CD14-positive monocyte (primary cell): Measurements from ENCODE around the gene FOXB2. TPM values are rescaled to one million over a fixed set of nuclear protein-coding genes. Genes with fewer than 3 reads are reported as not detected.
"Not testable (repeated sequence)": the region's sequence is repeated elsewhere in the genome, so short reads cannot be mapped to it uniquely, and the experiment has no call there.

ENCODE experiments used
- DNase-seq, 3 donors: peaks; one replicate each; pipeline ENCODE4 v3.0.0-alpha.2; 2011 to 2022
- H2AFZ ChIP-seq: 2 replicates; pipeline ENCODE4 v1.6.0; 2012; ENCODE audit warnings: mild to moderate bottlenecking, low read depth, low read length, inconsistent platforms; ENCODE audit not compliant: insufficient read depth, poor library complexity, severe bottlenecking
- H3K27ac ChIP-seq, 2 donors: 1 replicate in 1 of 2; 2 replicates in 1 of 2; pipeline ENCODE4 v1.5.1; 2012 to 2013; ENCODE audit warnings: low read length in 2 of 2, control low read depth in 1 of 2, inconsistent platforms in 1 of 2, low read depth in 1 of 2, mild to moderate bottlenecking in 1 of 2
- H3K27me3 ChIP-seq, 2 donors: one replicate each; pipeline versions ENCODE4 v1.6.0 to v1.6.1; 2011 to 2013; ENCODE audit warnings: low read length in 2 of 2; ENCODE audit not compliant: control insufficient read depth in 2 of 2, insufficient read depth in 2 of 2
- H3K36me3 ChIP-seq, 2 donors: replicated peaks in 1 of 2; 1 replicate in 1 of 2; 2 replicates in 1 of 2; pipeline versions ENCODE4 v1.5.1 to v1.6.1; 2012 to 2013; ENCODE audit warnings: low read length in 2 of 2, control low read depth in 1 of 2, inconsistent platforms in 1 of 2, mild to moderate bottlenecking in 1 of 2; ENCODE audit not compliant: insufficient read depth in 2 of 2, control insufficient read depth in 1 of 2
- H3K4me1 ChIP-seq, 2 donors: 1 replicate in 1 of 2; 2 replicates in 1 of 2; pipeline versions ENCODE4 v1.5.1 to v1.6.1; 2012 to 2013; ENCODE audit warnings: low read length in 2 of 2, control low read depth in 1 of 2, inconsistent platforms in 1 of 2, mild to moderate bottlenecking in 1 of 2, moderate library complexity in 1 of 2; ENCODE audit not compliant: insufficient read depth in 2 of 2, control insufficient read depth in 1 of 2
- H3K4me2 ChIP-seq: replicated peaks from 2 replicates; pipeline ENCODE3; 2012; ENCODE audit warnings: low read length, moderate library complexity, mild to moderate bottlenecking; ENCODE audit not compliant: poor library complexity, severe bottlenecking; ENCODE audit errors: extremely low read depth
- H3K4me3 ChIP-seq, 3 experiments: fragments of 200-600 bp in 1 of 3; sonication (generic) in 1 of 3; replicated peaks in 1 of 3; 1 replicate in 2 of 3; 2 replicates in 1 of 3; pipeline ENCODE4 v1.5.1; 2011 to 2013; ENCODE audit warnings: low read length in 3 of 3, mild to moderate bottlenecking in 3 of 3, control low read depth in 2 of 3, low read depth in 2 of 3, inconsistent platforms in 1 of 3, moderate library complexity in 1 of 3
- H3K79me2 ChIP-seq: 2 replicates; pipeline ENCODE4 v1.6.0; 2012; ENCODE audit warnings: mild to moderate bottlenecking, control low read depth, inconsistent platforms, low read length, moderate library complexity; ENCODE audit not compliant: insufficient read depth
- H3K9ac ChIP-seq: 2 replicates; pipeline ENCODE4 v1.6.0; 2017; ENCODE audit warnings: low read length, mild to moderate bottlenecking; ENCODE audit not compliant: insufficient read depth, poor library complexity, severe bottlenecking
- H3K9me3 ChIP-seq, 2 donors: replicated peaks in 1 of 2; 1 replicate in 1 of 2; 2 replicates in 1 of 2; pipeline versions ENCODE4 v1.5.1 to v1.6.1; 2012 to 2013; ENCODE audit warnings: low read length in 2 of 2, control low read depth in 1 of 2; ENCODE audit not compliant: control insufficient read depth in 1 of 2, insufficient read depth in 1 of 2
- H4K20me1 ChIP-seq: 2 replicates; pipeline ENCODE4 v1.6.0; 2012; ENCODE audit warnings: mild to moderate bottlenecking, low read length, control low read depth, moderate library complexity; ENCODE audit not compliant: insufficient read depth
- H3K27ac Mint-ChIP-seq, 7 donors: one replicate each; pipeline ENCODE4 v1.8.0; 2020; ENCODE audit warnings: mild to moderate bottlenecking in 7 of 7, mixed read lengths in 7 of 7, moderate library complexity in 6 of 7, inconsistent platforms in 2 of 7
- H3K27me3 Mint-ChIP-seq, 3 donors: one replicate each; pipeline ENCODE4 v1.8.0; 2021 to 2022; ENCODE audit warnings: low read depth in 3 of 3, mild to moderate bottlenecking in 3 of 3, mixed read lengths in 3 of 3, moderate library complexity in 3 of 3, inconsistent platforms in 1 of 3
- H3K36me3 Mint-ChIP-seq, 2 donors: one replicate each; pipeline ENCODE4 v1.8.0; 2020; ENCODE audit warnings: mixed read lengths in 2 of 2, inconsistent platforms in 1 of 2, mild to moderate bottlenecking in 1 of 2
- H3K4me1 Mint-ChIP-seq: one replicate; pipeline ENCODE4 v1.8.0; 2020; ENCODE audit warnings: mild to moderate bottlenecking, mixed read lengths
- H3K4me3 Mint-ChIP-seq, 2 donors: one replicate each; pipeline ENCODE4 v1.8.0; 2020; ENCODE audit warnings: mild to moderate bottlenecking in 2 of 2, mixed read lengths in 2 of 2, moderate library complexity in 1 of 2
- H3K9me3 Mint-ChIP-seq, 7 donors: one replicate each; pipeline ENCODE4 v1.8.0; 2020 to 2022; ENCODE audit warnings: mixed read lengths in 7 of 7, mild to moderate bottlenecking in 6 of 7, moderate library complexity in 6 of 7, inconsistent platforms in 2 of 7
- CTCF ChIP-seq: fragments of 200-600 bp; IDR thresholded peaks from one replicate; pipeline ENCODE4 v1.8.0; 2022; ENCODE audit warnings: antibody characterized with exemption, mild to moderate bottlenecking
- WGBS: methylation state at CpG from one replicate; pipeline ENCODE4 v1.1.5; 2013; ENCODE audit warnings: missing lambda C conversion rate; ENCODE audit not compliant: insufficient coverage; 5-methylcytosine and 5-hydroxymethylcytosine counted together
- intact Hi-C, 2 donors: fragments of 100-400 bp; cut with micrococcal nuclease; formaldehyde crosslinking; loops; one replicate each; pipeline versions ENCODE4 v1.15.0 to v1.15.1; 2023
- polyA minus RNA-seq: library from RNA; depleted of rRNA, polyadenylated mRNA; stranded (reverse); fragments of >200 nt; gene quantifications from 2 replicates; pipeline ENCODE4 v1.2.3, GENCODE V29; 2012
- polyA plus RNA-seq, 3 donors: library from polyadenylated mRNA; depleted of rRNA in 1 of 3; unstranded in 2 of 3; stranded (reverse) in 1 of 3; fragments of 300-500 nt in 2 of 3; fragments of >200 nt in 1 of 3; fragmentation: Illumina TruSeq in 2 of 3; gene quantifications; 1 replicate in 2 of 3; 2 replicates in 1 of 3; pipeline ENCODE4 v1.2.3, GENCODE V29; 2012 to 2021
- total RNA-seq, 12 experiments: library from RNA in 1 of 12; stranded (reverse) in 1 of 12; fragments of 120-200 nt in 1 of 12; gene quantifications; one replicate each; pipeline ENCODE4 v1.2.4 and lab custom pipeline; 2013 to 2026; ENCODE audit warnings: mixed read lengths in 6 of 12, inconsistent platforms in 1 of 12

The FOXB2 gene
- total RNA-seq (2013) = not detected
- polyA plus RNA-seq (not detected), polyA minus RNA-seq (not detected in 2 replicates), total RNA-seq (lab: John Stamatoyannopoulos, UW) (0 to 0.12 (median 0) reads per million in 11 experiments)

- Mint-ChIP-seq H3K9me3 (peaks cover 0 to 40% (median 9%) of the 10 kb centered on the region in 7 donors), H3K27me3 (peaks cover 94 to 100% (median 99%) of the 10 kb centered on the region in 3 donors), H3K4me3 (peak within 1 kb of the TSS in 1 of 2 donors; percentile 86), H3K4me1 (peaks cover 38% of the 10 kb centered on the region), H3K27ac (peak within 1 kb of the TSS in 1 of 7 donors; percentile 54), H3K36me3 (peaks cover 0 to 9% of the 10 kb centered on the region in 2 donors)
- 6% methylated on average over 51 of the region's 51 CpGs for WGBS
- Histone ChIP-seq H3K4me3 (peak within 1 kb of the TSS in 1 of 3 experiments; percentile 11), H3K4me1 (peaks cover 4 to 7% of the 10 kb centered on the region in 2 donors), H4K20me1 (no peaks in the 10 kb centered on the region), H3K9me3 (peaks cover 2 to 71% of the 10 kb centered on the region in 2 donors), H3K4me2 (peak within 1 kb of the TSS; percentile 11), H3K27me3 (peaks cover 82 to 95% of the 10 kb centered on the region in 2 donors), H3K27ac (no peak within 1 kb of the TSS), H3K9ac (no peak within 1 kb of the TSS), H3K36me3 (no peaks in the 10 kb centered on the region), H3K79me2 (no peaks in the 10 kb centered on the region), H2AFZ (no peak within 1 kb of the TSS)
- TF ChIP-seq CTCF = no peak
- intact Hi-C loops = no loop called here
- no peak for DNase-seq
Observed at GRCh38 chr9:77019236-77019925, at the start of gene FOXB2. Gene FOXB2 (plus strand): TSS chr9:77019655. CDS start chr9:77019655, 0 bp downstream.

- no peak for TF ChIP-seq CTCF
- intact Hi-C loops = no loop called here
- Histone ChIP-seq H2AFZ (no peak overlapping the region), H3K4me2 (no peak overlapping the region), H3K4me3 (no peak overlapping the region), H3K27ac (no peak overlapping the region), H3K4me1 (no peaks in the 10 kb centered on the region), H3K36me3 (no peaks in the 10 kb centered on the region), H3K27me3 (no peaks in the 10 kb centered on the region), H3K9ac (no peak overlapping the region), H3K79me2 (no peaks in the 10 kb centered on the region), H4K20me1 (no peaks in the 10 kb centered on the region), H3K9me3 (peaks cover 0 to 7% of the 10 kb centered on the region in 2 donors)
- WGBS = no CpG with 5 or more reads among the region's 1 CpG
- Mint-ChIP-seq H3K4me1 (no peaks in the 10 kb centered on the region), H3K27me3 (peaks cover 2 to 5% (median 4%) of the 10 kb centered on the region in 3 donors), H3K27ac (no peak overlapping the region), H3K36me3 (no peaks in the 10 kb centered on the region), H3K4me3 (no peak overlapping the region), H3K9me3 (peaks cover 2 to 10% (median 3%) of the 10 kb centered on the region in 7 donors)
- no peak for DNase-seq
Observed at GRCh38 chr9:76969716-76970115, 49.7 kb upstream of the FOXB2 start.

GRCh38 chr9:76978831-76979230 is 40.6 kb upstream of the FOXB2 start:
- intact Hi-C loops, H3K36me3 ChIP-seq, H3K9ac ChIP-seq, H3K9me3 ChIP-seq, H3K4me2 ChIP-seq, H3K27ac Mint-ChIP-seq, H3K4me1 ChIP-seq, DNase-seq, H4K20me1 ChIP-seq, H3K4me3 ChIP-seq, H3K4me1 Mint-ChIP-seq, H3K27me3 ChIP-seq, H3K79me2 ChIP-seq, H3K36me3 Mint-ChIP-seq, H3K9me3 Mint-ChIP-seq, H3K27ac ChIP-seq, H3K4me3 Mint-ChIP-seq, H2AFZ ChIP-seq: not testable (repeated sequence)
- H3K27me3 Mint-ChIP-seq = peaks cover 8 to 14% (median 12%) of the 10 kb centered on the region in 3 donors
- WGBS = 99% methylated on average over 8 of the region's 9 CpGs
